GM19438 (cell line): Measurements from ENCODE around the gene ADIG.

Source experiments
- ATAC-seq: cut with Tn5 transposase; IDR thresholded peaks from one replicate; pipeline ENCODE4 v1.9.1; 2021; ENCODE audit warnings: low read depth; ENCODE audit not compliant: unreplicated experiment

The ADIG gene

GRCh38 chr20:38600057-38600456 lies 19.1 kb downstream of the ADIG start:
- ATAC-seq, result no peak

DNA sequence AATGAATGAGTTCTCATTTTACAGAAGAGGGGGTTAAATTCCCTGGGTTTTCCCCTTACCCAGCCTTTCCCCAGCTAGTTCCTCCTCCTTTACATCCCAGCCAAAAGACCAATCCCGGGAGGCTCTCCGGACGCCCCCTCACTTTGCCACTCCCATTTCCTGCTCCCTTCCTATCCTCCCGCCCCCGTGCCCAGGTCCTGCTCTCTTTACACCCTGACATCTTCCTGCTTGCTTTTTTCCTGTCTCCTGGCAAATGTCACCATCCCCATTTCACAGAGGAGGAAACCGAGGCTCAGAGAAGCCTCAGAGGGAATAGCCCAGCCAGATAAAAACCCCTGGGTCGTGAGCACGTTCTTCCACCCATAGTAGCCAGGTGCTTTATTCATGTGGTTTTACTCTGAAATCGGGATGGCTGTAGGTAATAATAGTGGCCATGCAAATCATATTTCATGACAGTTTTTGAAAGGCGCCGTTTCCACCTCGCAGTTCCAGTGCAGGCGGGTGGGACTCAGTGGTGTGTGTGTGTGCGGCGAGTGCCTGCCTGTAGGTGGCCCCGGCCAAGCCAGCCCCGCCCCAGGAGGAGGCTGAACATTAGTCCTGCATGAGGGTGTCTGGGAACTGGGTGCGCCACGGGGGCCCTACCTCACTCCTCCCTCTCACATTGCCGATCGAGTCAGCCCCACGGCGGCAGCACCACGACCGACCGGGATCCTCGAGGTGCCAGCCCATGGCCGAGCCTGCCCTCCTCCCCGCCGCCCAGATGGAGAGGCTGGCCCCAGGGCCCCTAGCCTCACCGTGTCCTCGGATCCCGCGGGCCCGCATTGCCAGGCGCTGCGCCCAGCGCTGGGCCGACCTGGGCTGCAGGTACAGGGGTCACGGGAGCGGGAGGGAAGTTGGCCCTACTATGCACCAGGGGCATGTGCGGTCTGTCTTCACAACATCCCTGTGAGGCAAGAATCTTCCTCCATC lies 20.5 kb downstream of the ADIG start, which contains the start of gene ARHGAP40:
TSS of gene ARHGAP40 (plus strand) at position 594 of the 969 bp plus-strand sequence.
- ATAC-seq, result no peak

DNA sequence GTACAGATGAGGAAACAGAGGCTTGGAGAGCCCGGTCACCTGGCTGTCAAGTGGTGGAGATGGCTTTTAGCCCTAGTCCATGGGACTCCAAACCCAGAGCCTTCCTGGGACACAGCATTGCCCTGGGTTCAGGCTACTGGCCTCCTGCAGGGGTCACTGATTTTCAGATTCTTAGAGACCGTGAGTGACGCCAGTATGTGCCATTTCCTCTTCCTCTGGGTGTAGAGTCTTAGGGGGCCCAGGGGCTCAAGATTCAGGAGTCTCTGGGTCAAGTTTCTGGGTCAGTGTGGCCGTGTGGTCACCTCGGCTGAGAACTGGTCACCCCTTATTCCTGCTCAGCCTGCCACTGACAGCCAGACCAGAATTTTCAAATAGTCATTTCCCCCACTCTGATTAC lies 21.2 kb downstream of the ADIG start:
- ATAC-seq, result no peak

DNA sequence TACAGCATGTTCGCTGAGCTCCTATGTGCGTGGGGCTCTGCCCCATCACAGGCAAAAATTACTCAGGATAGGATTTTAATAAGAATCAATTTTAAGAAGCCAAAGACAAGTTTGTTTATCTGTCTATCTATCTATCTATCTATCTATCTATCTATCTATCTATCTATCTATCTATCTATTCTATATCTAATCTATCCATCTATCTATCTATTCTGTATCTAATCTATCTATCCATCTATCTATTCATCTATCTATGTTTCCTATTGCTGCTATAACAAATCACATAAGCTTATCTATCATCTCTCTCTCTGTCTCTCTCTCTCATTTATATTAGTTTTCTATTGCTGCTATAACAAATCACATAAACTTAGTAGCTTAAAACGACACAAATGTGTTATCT lies 22.3 kb downstream of the ADIG start:
- no peak for ATAC-seq

DNA sequence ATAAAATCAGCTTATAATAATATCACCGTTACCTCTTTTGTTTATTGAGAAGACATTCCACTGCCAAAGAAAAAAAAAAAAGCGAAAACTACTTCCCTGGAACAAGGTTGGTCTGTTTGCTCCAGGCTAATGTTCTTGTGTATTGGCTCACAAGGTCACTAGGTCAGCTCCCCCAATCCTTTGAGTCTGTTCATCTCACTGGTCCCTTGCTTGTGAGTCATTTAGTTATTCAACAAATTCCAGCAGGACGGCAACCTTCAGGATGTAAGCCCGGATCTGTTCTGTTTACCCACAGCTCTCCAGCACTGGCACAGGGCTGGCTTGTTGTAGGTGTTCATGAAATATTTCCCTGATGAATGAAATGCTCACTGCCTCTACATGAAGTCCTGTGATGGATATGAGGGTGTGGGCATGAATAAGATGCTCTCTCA lies 23.9 kb downstream of the ADIG start:
- no peak for ATAC-seq

DNA sequence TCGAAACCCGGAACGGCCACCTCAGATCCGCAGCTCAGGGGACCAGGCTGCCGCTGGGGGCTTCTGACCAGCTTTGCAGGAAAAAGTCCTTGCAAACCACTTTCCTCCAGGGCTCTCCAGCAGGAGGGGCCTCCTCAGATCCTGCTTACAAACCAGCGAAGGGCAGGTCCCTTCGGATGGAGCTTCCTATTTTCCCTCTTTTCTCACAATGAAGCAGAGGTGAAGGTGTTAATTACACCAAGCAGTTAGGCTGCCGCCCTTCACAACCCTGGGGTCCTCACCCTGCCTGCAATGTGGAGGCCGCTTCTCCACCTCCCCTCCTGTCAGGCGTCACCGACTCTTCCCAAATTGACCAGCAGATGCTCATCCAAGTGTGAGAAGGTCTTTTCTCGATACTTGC lies 26.4 kb downstream of the ADIG start:
- ATAC-seq, result no peak

DNA sequence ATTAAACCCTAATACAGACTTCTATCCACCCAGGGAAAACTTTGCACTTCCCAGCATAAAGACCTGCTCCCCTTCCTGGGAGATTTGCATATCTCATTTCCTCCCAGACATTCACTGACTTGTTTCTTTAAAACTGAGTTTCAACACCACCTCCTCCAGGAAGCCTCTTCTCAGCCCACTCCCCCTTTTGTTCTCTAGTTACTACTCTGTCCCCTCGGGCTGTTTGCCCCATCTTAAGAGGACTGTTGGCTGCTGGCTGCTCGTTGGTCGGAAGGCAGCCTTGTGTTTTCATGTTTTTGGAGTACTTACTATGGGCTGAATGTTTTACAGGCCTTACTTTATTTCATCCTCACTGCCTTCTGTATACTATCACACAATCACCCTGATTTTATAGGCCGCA lies 27.2 kb downstream of the ADIG start:
- ATAC-seq, result no peak

- ATAC-seq, result no peak
Measured at GRCh38 chr20:38609815-38610214, 28.8 kb downstream of the ADIG start.

GRCh38 chr20:38610521-38610920 lies 29.5 kb downstream of the ADIG start:
- ATAC-seq, result no peak

- no peak for ATAC-seq
Measured at GRCh38 chr20:38612751-38613515, 31.9 kb downstream of the ADIG start.

- ATAC-seq, result no peak
Measured at GRCh38 chr20:38615283-38615682, 34.3 kb downstream of the ADIG start.

DNA sequence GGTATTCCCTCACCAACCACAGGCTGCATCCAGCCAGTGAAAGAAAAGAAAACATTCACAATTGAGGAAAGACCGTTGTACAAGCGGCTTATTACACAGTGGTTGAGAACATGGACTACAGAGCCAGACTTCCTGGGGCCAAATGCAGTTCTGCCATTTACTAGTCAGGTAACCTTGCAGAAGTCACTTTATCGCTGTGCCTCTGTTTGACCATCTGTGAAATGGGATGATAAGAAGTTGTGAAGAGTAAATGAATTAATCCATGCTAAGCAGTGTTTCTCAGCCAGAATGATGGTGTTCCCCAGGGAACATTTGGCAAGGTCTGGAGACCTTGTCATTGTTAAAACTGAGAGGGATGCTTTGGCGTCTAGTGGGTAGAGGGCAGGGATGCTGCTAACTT lies 35.5 kb downstream of the ADIG start:
- ATAC-seq, result no peak

GRCh38 chr20:38617011-38617829 lies 36.2 kb downstream of the ADIG start:
- no peak for ATAC-seq

DNA sequence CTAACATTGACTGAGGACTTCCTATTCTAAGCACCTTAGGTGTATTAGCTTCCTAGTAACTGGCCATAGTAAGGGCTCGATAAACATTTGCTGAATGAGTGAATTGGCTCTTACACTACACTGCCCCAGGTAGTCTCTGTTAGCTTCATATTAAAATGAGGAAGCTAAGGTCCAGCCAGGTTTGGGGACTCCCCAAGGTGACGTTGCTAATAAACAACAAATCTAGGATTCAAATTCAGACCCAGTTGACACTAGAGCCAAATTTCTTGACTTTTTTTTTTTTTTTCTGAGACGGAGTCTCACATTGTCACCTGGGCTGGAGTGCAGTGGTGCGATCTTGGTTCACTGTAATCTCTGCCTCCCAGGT lies 36.8 kb downstream of the ADIG start:
- no peak for ATAC-seq

DNA sequence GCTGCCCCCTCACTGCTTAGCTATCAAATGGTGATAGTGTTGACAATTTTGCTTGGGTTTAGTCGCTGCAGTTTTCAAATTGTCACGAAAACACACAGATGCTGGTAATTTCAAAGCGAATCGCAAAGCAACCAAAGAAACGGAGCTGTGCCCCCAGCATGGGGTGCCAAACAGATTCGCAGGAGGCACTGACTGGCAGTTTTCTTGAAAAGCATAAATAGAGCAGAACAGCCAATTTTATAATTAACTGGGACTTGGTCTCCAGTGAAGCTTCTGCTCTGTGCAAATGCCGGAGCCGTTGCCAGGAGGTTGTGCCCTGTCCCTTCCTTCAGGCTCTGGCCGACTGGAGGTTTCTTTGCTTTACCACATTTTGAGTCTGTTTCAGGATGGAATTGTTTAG lies 39.4 kb downstream of the ADIG start:
- no peak for ATAC-seq

DNA sequence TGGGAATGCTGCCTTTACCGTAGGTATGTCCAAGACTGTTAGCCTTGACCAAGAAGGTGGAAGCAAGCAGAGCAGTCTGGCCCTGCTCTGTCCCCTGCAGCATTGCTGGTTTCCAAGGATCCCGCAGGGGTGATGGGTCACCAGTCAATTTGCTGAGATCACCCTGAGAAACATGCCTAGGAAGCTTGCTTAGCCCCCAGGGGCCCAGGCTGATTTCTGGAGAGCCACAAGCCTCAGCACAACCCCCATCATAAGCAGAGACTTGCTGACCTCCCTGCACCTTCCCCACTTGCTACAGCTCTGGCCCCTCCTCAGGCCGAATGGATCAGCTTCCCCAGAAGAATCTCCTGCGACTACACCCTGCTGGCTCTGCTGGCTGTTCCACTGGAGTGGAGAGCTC lies 42.1 kb downstream of the ADIG start:
- ATAC-seq, result no peak

DNA sequence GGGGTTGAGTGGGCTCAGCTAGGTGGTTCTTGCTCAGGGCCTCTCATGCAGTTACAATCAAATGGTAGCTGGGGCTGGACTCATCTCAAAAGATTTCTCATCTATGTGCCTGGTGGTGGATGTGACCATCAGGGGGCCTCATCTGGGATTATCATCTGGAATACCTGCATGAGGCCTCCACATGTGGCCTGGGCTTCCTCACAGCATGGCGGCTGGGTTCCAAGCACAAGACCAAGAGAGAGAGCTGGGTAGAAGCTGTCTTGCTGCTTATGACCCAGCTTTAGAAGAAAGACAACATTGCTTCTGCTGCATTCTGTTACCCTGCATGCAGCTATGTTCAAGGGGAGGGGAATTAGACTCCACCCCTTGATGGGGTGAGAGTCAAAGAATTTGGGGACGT lies 43.1 kb downstream of the ADIG start:
- no peak for ATAC-seq

GRCh38 chr20:38625896-38626295 lies 44.9 kb downstream of the ADIG start:
- no peak for ATAC-seq

DNA sequence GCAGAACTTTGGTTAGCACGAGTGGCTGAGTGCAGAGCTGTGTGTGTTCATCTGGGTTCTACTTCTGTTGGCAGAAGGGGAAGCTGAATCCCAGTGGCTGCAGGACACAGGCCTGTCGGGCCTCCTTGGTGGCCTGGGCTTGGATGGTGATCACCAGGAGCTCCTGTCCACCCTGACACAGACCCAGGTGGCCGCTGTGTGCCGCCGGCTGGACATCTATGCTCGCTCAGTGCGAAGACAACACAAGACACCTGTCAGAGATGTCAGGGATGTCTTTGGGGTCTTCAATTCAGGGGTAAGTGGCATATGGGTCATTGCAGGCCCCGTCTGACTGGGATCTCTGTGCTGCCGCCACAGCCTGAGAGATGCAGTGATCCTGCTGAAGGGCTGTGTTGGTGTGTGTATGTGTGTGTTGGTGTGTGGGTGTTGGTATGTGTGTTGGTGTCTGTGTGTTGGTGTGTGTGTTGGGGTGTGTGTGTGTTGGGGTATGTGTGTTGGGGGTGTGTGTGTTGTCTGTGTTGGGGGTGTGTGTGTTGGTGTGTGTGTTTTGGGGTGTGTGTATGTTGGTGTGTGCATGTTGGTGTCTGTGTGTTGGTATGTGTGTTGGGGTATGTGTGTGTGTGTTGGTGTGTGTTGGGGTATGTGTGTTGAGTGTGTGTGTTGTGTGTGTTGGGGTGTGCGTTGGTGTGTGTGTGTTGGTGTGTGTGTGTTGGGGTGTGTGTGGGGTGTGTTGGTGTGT lies 46.1 kb downstream of the ADIG start:
- ATAC-seq, result no peak
